Activated CD8-positive, alpha-beta T cell treated with anti-CD3 and anti-CD28 coated beads, Interleukin-2, amount 10 ng/mL, durations not matched to agents 7 days and 5 days (primary cell): ENCODE measurements around the gene BCAS4. TPM values are rescaled to one million over a fixed set of nuclear protein-coding genes. Genes with fewer than 3 reads are reported as not detected.
"Not testable (repeated sequence)": the region's sequence is repeated elsewhere in the genome, so short reads cannot be mapped to it uniquely, and the experiment has no call there.

Experiments used
- ATAC-seq: fragments of 150-1000 bp; cut with Tn5 transposase; one replicate; pipeline ENCODE4 v1.10.0; 2021; ENCODE audit warnings: moderate library complexity
- CTCF ChIA-PET: fragments of 350-600 bp; sonication (Branson Sonifier 250); formaldehyde crosslinking; loops from one replicate; lab custom pipeline; 2021; ENCODE audit warnings: antibody characterized with exemption; lab: Charles Lee
- POLR2A ChIA-PET: fragments of 350-600 bp; sonication (Branson Sonifier 250); formaldehyde crosslinking; loops from one replicate; lab custom pipeline; 2021; ENCODE audit warnings: antibody characterized with exemption; lab: Charles Lee
- DNase-seq: peaks from one replicate; pipeline ENCODE4 v3.0.0-alpha.2; 2020
- H3K27ac Mint-ChIP-seq: one replicate; pipeline ENCODE4 v1.8.0; 2021; ENCODE audit warnings: mild to moderate bottlenecking, mixed read lengths
- H3K27me3 Mint-ChIP-seq: one replicate; pipeline ENCODE4 v1.8.0; 2021; ENCODE audit warnings: low read depth, mixed read lengths
- H3K36me3 Mint-ChIP-seq: one replicate; pipeline ENCODE4 v1.8.0; 2021; ENCODE audit warnings: low read depth, mixed read lengths
- H3K4me1 Mint-ChIP-seq: one replicate; pipeline ENCODE4 v1.8.0; 2021; ENCODE audit warnings: low read depth, mixed read lengths
- H3K4me3 Mint-ChIP-seq: one replicate; pipeline ENCODE4 v1.8.0; 2021; ENCODE audit warnings: mild to moderate bottlenecking, mixed read lengths
- H3K9me3 Mint-ChIP-seq: one replicate; pipeline ENCODE4 v1.8.0; 2022; ENCODE audit warnings: mixed read lengths; ENCODE audit not compliant: insufficient read depth
- total RNA-seq, 2 experiments: library from RNA; stranded (reverse); gene quantifications; one replicate each; pipeline ENCODE4 v1.2.3, GENCODE V29; 2021

Gene BCAS4
- total RNA-seq, 2 experiments from 2014 or later, result 29.3 to 32.6 TPM

GRCh38 chr20:50772420-50773185 is 22.3 kb upstream of the BCAS4 start:
- Mint-ChIP-seq H3K4me3 (no peak overlapping the region), H3K4me1 (no peaks in the 10 kb centered on the region), H3K36me3 (no peaks in the 10 kb centered on the region), H3K27ac (no peak overlapping the region), H3K27me3 (no peaks in the 10 kb centered on the region), H3K9me3 (no peaks in the 10 kb centered on the region)
- ATAC-seq (no peak), DNase-seq (no peak)
- ChIA-PET POLR2A (no interaction called here), CTCF (interaction anchor here (0.6 kb wide), 2 partner anchors 23 kb away, joined by 3 to 4 read pairs; no protein-coding TSS in a partner anchor)

GRCh38 chr20:50774515-50774914 is 20.3 kb upstream of the BCAS4 start:
- DNase-seq (no peak), ATAC-seq (no peak)
- ChIA-PET CTCF (interaction anchor here (1.1 to 1.3 kb wide), 2 partner anchors 16 to 25 kb away, joined by 3 read pairs; no protein-coding TSS in a partner anchor), POLR2A (no interaction called here)
- Mint-ChIP-seq H3K27ac (no peak overlapping the region), H3K4me1 (no peaks in the 10 kb centered on the region), H3K27me3 (no peaks in the 10 kb centered on the region), H3K4me3 (no peak overlapping the region), H3K9me3 (no peaks in the 10 kb centered on the region), H3K36me3 (no peaks in the 10 kb centered on the region)

GRCh38 chr20:50776122-50776817 is 18.6 kb upstream of the BCAS4 start:
- H3K4me3 Mint-ChIP-seq, result no peak overlapping the region
- H3K9me3 Mint-ChIP-seq, result no peaks in the 10 kb centered on the region
- H3K27ac Mint-ChIP-seq, result no peak overlapping the region
- H3K36me3 Mint-ChIP-seq, result no peaks in the 10 kb centered on the region
- no peaks in the 10 kb centered on the region for H3K4me1 Mint-ChIP-seq
- DNase-seq, result no peak
- no peak for ATAC-seq
- POLR2A ChIA-PET, result no interaction called here
- CTCF ChIA-PET, result interaction anchor here (0.9 kb wide), 2 partner anchors 14 kb away, joined by 3 read pairs; no protein-coding TSS in a partner anchor
- H3K27me3 Mint-ChIP-seq, result peaks cover 2% of the 10 kb centered on the region

DNA sequence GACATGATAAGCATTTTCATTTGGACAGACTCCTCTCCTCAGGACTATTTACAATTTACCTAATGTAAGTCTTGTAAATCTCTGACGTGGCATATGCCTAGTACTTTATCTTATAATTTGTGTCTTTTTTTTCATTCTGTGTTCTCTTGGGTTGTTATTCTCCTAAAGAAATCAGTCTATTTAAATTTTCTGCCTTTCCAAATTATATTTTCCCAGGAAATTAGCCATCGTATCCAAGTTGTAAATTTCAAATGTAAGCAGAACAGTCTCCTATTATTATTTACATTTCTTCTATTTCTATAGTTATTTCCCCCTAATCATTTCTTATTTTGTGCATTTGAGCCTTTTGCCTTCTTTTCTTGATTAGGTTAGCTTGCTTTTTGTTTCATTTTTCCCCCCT is 17.5 kb upstream of the BCAS4 start:
- ATAC-seq (no peak), DNase-seq (no peak)
- no peaks in the 10 kb centered on the region for H3K9me3 Mint-ChIP-seq
- no peak overlapping the region for H3K4me3 Mint-ChIP-seq
- H3K27ac Mint-ChIP-seq, result no peak overlapping the region
- H3K36me3 Mint-ChIP-seq, result no peaks in the 10 kb centered on the region
- H3K27me3 Mint-ChIP-seq, result peaks cover 2% of the 10 kb centered on the region
- ChIA-PET CTCF (interaction anchor here (0.9 kb wide), 1 partner anchor 13 kb away, joined by 3 read pairs; no protein-coding TSS in a partner anchor), POLR2A (no interaction called here)
- no peaks in the 10 kb centered on the region for H3K4me1 Mint-ChIP-seq

DNA sequence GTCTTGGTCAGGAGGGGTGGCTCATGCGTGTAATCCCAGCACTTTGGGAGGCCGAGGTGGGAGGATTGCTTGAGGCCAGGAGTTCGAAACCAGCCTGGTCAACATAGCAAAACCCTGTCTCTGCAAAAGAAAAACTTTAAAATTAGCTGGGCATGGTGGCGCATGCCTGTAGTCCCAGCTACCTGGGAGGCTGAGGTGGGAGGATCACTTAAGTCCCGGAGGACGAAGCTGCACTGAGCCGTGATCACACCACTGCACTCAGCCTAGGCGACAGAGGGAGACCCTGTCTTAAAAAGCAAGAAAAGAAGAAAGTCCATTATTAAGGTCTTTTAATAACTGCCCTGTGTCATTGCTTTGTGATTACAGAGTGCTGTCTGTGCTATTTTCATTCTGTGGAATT is 15.9 kb upstream of the BCAS4 start:
- CTCF ChIA-PET, result interaction anchor here (1.2 kb wide), 1 partner anchor 12 kb away, joined by 6 read pairs; no protein-coding TSS in a partner anchor
- H3K27me3 Mint-ChIP-seq, H3K27ac Mint-ChIP-seq, H3K36me3 Mint-ChIP-seq, H3K4me1 Mint-ChIP-seq, H3K4me3 Mint-ChIP-seq, ATAC-seq, DNase-seq, H3K9me3 Mint-ChIP-seq, POLR2A ChIA-PET: not testable (repeated sequence)

GRCh38 chr20:50783390-50783789 is 11.5 kb upstream of the BCAS4 start:
- Mint-ChIP-seq H3K36me3 (no peaks in the 10 kb centered on the region), H3K9me3 (no peaks in the 10 kb centered on the region), H3K27me3 (peaks cover 2% of the 10 kb centered on the region), H3K27ac (no peak overlapping the region), H3K4me1 (no peaks in the 10 kb centered on the region), H3K4me3 (no peak overlapping the region)
- no peak for DNase-seq
- no peak for ATAC-seq
- CTCF ChIA-PET, result interaction anchor here (1.3 to 3.9 kb wide), 3 partner anchors 11 to 35 kb away, joined by 3 to 18 read pairs (median 6); partner anchors contain the start of gene BCAS4
- POLR2A ChIA-PET, result no interaction called here

- POLR2A ChIA-PET, result no interaction called here
- Mint-ChIP-seq H3K4me1 (no peaks in the 10 kb centered on the region), H3K9me3 (no peaks in the 10 kb centered on the region), H3K27me3 (peaks cover 2% of the 10 kb centered on the region), H3K27ac (no peak overlapping the region), H3K4me3 (no peak overlapping the region), H3K36me3 (no peaks in the 10 kb centered on the region)
- no peak for DNase-seq
- no peak for ATAC-seq
- CTCF ChIA-PET, result interaction anchor here (1.3 to 3.9 kb wide), 3 partner anchors 11 to 35 kb away, joined by 3 to 18 read pairs (median 6); partner anchors contain the start of gene BCAS4
Measured at GRCh38 chr20:50783903-50784302, 11.0 kb upstream of the BCAS4 start.

GRCh38 chr20:50784464-50784863 is 10.4 kb upstream of the BCAS4 start:
- Mint-ChIP-seq H3K4me1 (no peaks in the 10 kb centered on the region), H3K27ac (no peak overlapping the region), H3K9me3 (no peaks in the 10 kb centered on the region), H3K27me3 (peaks cover 2% of the 10 kb centered on the region), H3K36me3 (no peaks in the 10 kb centered on the region), H3K4me3 (no peak overlapping the region)
- POLR2A ChIA-PET, result no interaction called here
- CTCF ChIA-PET, result interaction anchor here (1.3 to 3.9 kb wide), 3 partner anchors 10 to 35 kb away, joined by 3 to 18 read pairs (median 6); partner anchors contain the start of gene BCAS4
- no peak for DNase-seq
- no peak for ATAC-seq

DNA sequence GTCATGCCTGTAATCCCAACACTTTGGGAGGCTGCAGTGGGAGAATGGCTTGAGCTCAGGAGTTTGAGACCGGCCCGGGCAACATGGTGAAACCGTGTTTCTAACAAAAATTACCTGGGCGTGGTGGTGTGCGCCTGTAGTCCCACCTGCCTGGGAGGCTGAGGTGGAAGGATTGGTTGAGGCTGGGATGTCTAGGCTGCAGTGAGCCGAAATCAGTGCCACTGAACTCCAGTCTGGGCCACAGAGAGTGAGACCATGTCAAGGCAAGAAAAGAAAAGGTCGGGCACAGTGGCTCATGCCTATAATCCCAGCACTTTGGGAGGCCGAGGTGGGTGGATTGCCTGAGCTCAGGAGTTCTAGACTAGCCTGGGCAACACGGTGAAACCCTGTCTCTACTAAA is 8.2 kb upstream of the BCAS4 start:
- Mint-ChIP-seq H3K36me3 (no peaks in the 10 kb centered on the region), H3K9me3 (no peaks in the 10 kb centered on the region), H3K4me3 (no peak overlapping the region), H3K27me3 (no peaks in the 10 kb centered on the region), H3K27ac (no peak overlapping the region), H3K4me1 (peaks cover 11% of the 10 kb centered on the region)
- DNase-seq (no peak), ATAC-seq (no peak)
- ChIA-PET CTCF (interaction anchor here (1.2 to 15.0 kb wide), 2 partner anchors 8 to 142 kb away, joined by 4 to 407 read pairs; partner anchors contain the start of gene ADNP), POLR2A (no interaction called here)

GRCh38 chr20:50787181-50787580 is 7.7 kb upstream of the BCAS4 start:
- H3K27ac Mint-ChIP-seq, result no peak overlapping the region
- no peaks in the 10 kb centered on the region for H3K27me3 Mint-ChIP-seq
- ChIA-PET CTCF (interaction anchor here (15.0 kb wide), 1 partner anchor 142 kb away, joined by 407 read pairs; the partner anchor contains the start of gene ADNP), POLR2A (no interaction called here)
- H3K36me3 Mint-ChIP-seq, result no peaks in the 10 kb centered on the region
- DNase-seq, result no peak
- H3K4me3 Mint-ChIP-seq, result no peak overlapping the region
- H3K4me1 Mint-ChIP-seq, result peaks cover 11% of the 10 kb centered on the region
- ATAC-seq, result no peak
- H3K9me3 Mint-ChIP-seq, result no peaks in the 10 kb centered on the region

DNA sequence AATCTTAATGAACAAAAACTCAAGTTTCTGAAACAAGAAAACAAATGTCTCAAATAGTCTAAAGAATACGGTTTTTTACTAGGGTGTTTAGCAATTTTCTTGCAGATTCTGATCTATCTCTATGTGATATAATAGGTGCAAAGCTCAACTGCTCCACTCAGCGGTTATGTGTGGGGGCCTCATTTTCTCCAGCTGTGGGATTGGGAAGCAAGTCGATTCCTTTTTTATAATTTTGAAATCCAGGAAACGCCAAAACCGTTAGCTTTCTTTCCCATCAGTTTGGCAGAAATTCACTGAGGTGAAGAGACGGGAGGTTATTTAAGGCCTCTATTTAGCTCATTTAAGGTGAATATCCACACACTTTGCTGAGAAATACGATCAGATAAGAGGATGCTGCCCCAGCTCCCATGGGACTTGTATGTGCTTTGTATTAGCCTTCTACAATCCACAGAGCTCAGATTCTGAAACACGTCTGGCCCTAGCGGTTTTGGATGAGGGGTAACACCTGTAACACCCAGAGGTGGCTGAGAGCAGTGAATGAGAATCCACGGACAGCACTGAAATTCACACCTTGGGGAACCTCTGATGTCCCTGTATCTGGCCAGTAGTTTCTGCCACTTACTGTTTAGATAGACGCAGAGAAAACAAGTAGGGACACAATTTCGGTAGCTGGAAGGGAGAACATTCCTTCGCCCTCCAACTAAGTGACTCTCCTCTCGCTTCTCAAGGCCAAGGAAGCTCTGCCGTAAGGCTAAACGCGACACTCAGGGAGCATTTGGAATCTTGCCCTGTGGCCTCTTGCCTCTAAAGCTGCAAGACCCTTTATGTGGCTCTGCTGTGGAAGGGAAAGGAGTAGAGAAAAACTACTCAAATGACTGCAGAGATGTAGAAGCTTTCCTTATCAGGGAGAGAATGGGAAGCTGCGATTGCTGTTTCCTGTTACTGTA is 6.5 kb upstream of the BCAS4 start:
- H3K4me1 Mint-ChIP-seq, result peaks cover 14% of the 10 kb centered on the region
- ChIA-PET CTCF (interaction anchor here (0.9 to 15.0 kb wide), 3 partner anchors 39 to 170 kb away, joined by 3 to 407 read pairs (median 9); partner anchors contain the start of genes ADNP, DPM1 and MOCS3), POLR2A (no interaction called here)
- DNase-seq (no peak), ATAC-seq (no peak)
- H3K4me3 Mint-ChIP-seq, result no peak overlapping the region
- no peaks in the 10 kb centered on the region for H3K27me3 Mint-ChIP-seq
- H3K27ac Mint-ChIP-seq, result no peak overlapping the region
- no peaks in the 10 kb centered on the region for H3K36me3 Mint-ChIP-seq
- H3K9me3 Mint-ChIP-seq, result no peaks in the 10 kb centered on the region
